G401.6 (cell line): ENCODE data around the gene ABLIM1.

ENCODE experiments used
- FAIRE-seq: peaks from 2 replicates; lab custom pipeline; 2012; peaks lifted over from hg19 to GRCh38; lab: Jason Lieb, UNC

ABLIM1 gene

DNA sequence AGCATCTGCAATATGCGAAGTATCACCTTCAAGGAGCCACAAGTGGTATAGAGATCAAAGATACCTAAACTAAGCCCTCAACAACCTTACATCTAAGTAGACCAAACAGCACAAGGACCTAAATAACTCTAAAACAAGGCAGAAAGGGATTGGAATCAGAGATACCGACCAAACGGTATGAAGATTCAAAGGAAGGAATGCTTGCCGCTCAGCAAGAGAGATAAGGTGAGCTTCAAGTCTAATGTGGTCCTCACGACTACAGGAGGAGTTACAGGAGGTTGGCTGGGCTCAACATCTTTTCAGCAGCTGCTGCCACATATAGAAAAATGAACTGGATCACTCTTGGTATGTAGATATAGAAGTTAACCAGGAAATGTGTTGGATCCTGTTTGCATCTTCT, 11.6 kb downstream of the ABLIM1 start:
- FAIRE-seq, result no peak

GRCh38 chr10:114645706-114646105, 12.4 kb downstream of the ABLIM1 start:
- FAIRE-seq, result no peak

- no peak for FAIRE-seq
These were observed 14.9 kb downstream of the ABLIM1 start for GRCh38 chr10:114643158-114643557.

GRCh38 chr10:114642729-114643128, 15.3 kb downstream of the ABLIM1 start:
- FAIRE-seq, result no peak

DNA sequence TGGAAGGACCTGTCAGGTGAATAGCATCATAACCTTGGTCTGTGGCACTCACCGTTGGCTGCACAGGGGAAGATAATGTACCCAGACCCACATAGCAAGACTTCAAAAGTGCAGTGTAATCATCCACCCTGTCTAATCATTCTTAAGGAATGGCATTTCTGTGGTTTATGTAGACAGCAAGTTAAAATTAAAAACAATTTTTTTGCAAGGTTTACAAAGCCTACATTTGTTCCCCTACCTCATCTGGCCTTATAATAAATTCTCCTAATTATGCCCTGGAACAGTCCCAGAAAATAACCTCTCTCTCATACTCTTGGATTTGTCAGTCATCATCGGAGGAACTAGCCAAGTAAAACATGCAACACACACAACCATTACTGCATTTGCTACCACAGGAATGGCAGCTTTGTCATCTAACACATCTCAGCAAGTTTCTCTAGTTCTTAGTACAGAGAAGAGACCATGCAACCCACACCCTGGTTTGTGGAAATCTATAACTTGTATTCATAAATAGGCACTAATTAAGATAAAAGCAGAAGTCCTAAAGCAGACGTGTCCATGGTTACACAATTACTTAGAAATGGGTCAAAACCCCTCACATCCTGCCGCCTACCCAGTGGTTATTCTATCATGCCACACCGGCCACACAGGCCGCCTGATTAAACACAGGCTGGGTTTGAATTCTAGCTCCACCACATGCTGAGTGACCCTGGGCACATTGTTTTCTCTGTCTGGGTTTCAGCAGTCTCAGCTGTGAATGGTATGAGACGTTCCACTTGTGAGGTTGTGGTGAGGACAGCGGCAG, 19.1 kb downstream of the ABLIM1 start:
- FAIRE-seq, result no peak

GRCh38 chr10:114635797-114636550, 22.1 kb downstream of the ABLIM1 start:
- no peak for FAIRE-seq

GRCh38 chr10:114635101-114635500, 23.0 kb downstream of the ABLIM1 start:
- no peak for FAIRE-seq

DNA sequence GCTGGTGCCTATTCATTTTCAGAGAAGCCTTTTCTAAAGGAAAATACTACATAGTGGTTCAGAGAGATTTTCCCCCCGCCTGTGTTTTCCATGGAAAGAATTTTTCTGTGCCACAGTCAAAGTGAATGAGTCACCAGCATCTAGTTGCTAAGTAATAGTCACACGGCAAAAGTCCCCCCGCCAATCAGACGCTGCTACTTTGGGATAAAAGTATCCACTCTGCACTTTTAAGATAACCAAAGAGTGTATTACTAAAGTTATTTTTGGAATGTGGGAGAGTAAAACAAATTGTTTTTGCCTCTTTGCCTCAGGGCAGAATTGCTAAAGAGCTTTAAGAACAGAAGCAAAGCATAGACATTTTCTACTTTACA, 23.5 kb downstream of the ABLIM1 start:
- FAIRE-seq, result no peak

- no peak for FAIRE-seq
These were observed 25.0 kb downstream of the ABLIM1 start for GRCh38 chr10:114632869-114633715.

GRCh38 chr10:114631666-114632417, 26.2 kb downstream of the ABLIM1 start:
- no peak for FAIRE-seq

DNA sequence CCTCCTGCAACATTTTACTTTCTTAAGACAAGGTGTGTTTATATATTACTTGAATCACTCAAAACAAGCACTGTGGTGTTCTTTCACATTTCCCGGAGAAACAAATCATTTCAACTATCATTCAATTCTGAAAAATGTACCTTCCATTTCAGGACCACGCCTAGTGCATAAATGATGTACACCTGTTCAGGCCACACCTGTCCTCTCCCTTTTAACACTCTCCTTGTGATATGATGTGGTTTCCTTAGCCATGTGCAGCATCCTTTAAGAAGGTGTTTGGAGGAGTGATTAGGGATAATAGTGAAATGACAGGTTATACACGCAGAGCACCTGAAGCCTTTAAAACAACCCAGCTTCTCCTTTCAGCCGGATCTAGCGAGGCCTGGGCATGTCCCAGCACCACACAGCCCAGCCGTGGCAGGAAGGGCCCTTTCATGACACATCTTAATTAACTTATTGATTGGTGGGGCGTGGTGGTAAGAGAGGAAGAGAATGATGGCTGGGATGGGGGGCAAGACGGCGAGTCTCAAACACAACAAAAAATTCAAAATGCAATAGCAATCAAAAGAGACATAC, 26.9 kb downstream of the ABLIM1 start:
- FAIRE-seq, result no peak

GRCh38 chr10:114629824-114630730, 28.0 kb downstream of the ABLIM1 start:
- FAIRE-seq, result no peak

- no peak for FAIRE-seq
These were observed 28.8 kb downstream of the ABLIM1 start for GRCh38 chr10:114629083-114629823.

DNA sequence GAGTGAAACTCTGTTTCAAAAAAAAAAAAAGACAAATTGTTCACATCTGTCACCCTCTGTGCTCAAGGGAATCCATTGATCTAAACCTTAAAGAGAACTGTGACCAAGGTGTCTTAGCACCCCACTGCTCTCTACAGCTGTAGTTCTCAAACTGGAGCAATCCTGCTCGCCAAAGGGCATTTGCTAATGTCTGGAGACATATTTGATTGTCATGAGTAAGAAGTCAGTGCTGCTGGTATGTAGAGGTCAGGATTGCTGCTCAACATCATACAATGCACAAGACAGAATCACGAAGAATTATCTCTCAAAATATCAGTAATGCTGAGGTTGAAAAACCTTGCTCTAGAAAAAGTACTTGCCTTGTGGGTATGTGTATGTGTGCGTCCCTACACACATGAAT, 30.0 kb downstream of the ABLIM1 start:
- no peak for FAIRE-seq

DNA sequence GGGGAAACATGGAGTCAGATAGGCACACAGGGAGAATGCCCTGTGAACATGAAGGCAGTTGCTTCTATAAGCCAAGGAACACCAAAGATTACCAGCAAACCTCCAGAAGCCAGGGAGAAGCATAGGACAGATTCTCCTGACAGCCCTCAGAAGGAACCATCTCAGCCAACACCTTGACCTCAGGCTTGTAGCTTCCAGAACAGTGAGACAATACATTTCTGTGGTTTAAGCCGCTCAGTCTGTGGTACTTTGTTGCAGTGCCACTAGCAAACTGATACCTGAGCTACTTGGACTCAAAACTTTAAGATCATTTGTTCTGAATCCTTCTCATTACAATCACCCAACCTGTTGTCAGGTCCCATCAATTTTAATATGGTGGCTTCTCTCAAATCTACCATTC, 31.2 kb downstream of the ABLIM1 start:
- FAIRE-seq, result no peak

GRCh38 chr10:114624951-114625780, 32.9 kb downstream of the ABLIM1 start:
- FAIRE-seq, result no peak

GRCh38 chr10:114624422-114624821, 33.7 kb downstream of the ABLIM1 start:
- no peak for FAIRE-seq

DNA sequence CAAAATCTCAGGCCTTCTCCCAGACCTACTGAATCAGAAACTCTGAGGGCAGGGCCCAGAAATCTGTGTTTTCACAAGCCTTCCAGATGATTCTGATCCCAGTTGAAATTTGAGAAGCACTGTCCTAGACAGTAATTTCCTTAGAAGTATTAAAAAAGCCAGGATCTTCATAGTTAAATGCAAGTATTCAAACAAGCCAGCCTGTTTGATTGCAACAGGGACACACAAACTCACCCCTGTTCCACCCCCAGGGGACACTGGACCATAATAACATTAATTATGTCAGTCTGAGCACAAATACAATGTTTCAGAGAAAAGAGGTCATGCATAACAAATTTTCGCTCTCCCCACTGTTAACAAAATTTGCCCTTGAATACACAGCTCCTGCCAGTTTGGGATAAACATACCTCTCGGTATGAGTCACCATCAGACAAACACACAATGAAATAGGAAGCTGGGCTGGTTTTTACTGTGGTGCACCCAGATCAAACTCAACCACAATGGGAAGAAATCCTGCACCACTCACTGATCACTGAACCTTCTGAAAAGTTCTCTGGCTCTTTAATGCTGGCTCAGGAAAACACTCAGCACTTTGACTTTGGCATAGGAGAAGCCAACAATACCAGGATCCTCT, 34.3 kb downstream of the ABLIM1 start:
- FAIRE-seq, result no peak
